Tibial nerve (tissue), 4 donors: ENCODE measurements around the gene ABI2.

Source experiments
- EP300 ChIP-seq, 2 donors: sonication (generic); formaldehyde crosslinking; IDR thresholded peaks; one replicate each; pipeline ENCODE4 v1.6.1; 2017; ENCODE audit warnings: antibody characterized with exemption in 2 of 2, mild to moderate bottlenecking in 1 of 2
- POLR2A ChIP-seq, 2 donors: fragments of 450-650 bp; IDR thresholded peaks; one replicate each; pipeline ENCODE4 v1.6.1; 2017; ENCODE audit warnings: antibody characterized with exemption in 2 of 2, mild to moderate bottlenecking in 2 of 2, moderate library complexity in 2 of 2
- TF ChIP-seq, protein P1 (sequence below), 5 experiments: fragments of 200-600 bp in 3 of 5; fragments of 450-650 bp in 2 of 5; sonication (generic) in 3 of 5; IDR thresholded peaks; one replicate each; pipeline ENCODE4 v1.5.1; 2016 to 2019; ENCODE audit warnings: antibody characterized with exemption in 5 of 5, mild to moderate bottlenecking in 3 of 5, moderate library complexity in 2 of 5

DNA sequence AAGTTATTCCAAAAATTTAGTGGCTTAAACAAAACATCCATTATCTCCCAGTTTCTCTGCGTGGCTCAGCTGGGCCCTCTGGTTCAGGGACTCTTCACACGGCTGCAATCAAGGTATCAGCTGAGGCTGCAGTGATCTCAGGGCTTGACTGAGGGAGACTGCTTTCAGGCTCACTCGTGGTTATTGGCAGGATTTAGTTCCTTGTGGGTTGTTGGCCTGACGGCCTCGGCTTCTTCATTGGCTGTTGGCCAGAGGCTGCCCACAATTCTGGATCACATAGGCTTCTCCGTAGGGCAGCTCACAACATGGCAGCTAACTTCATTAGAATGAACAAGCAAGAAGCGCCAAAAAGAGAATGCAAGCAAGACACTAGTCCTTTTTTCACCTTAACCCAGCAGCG is 90.1 kb downstream of the ABI2 start:
- TF ChIP-seq, protein P1, sequence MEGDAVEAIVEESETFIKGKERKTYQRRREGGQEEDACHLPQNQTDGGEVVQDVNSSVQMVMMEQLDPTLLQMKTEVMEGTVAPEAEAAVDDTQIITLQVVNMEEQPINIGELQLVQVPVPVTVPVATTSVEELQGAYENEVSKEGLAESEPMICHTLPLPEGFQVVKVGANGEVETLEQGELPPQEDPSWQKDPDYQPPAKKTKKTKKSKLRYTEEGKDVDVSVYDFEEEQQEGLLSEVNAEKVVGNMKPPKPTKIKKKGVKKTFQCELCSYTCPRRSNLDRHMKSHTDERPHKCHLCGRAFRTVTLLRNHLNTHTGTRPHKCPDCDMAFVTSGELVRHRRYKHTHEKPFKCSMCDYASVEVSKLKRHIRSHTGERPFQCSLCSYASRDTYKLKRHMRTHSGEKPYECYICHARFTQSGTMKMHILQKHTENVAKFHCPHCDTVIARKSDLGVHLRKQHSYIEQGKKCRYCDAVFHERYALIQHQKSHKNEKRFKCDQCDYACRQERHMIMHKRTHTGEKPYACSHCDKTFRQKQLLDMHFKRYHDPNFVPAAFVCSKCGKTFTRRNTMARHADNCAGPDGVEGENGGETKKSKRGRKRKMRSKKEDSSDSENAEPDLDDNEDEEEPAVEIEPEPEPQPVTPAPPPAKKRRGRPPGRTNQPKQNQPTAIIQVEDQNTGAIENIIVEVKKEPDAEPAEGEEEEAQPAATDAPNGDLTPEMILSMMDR (IDR thresholded peaks at IDR 0.05) = no peak
- TF ChIP-seq POLR2A (IDR thresholded peaks at IDR 0.05) (no peak), EP300 (IDR thresholded peaks at IDR 0.05) (no peak)
